A549 (cell line): Measurements from ENCODE around the gene HMCN1.

Source experiments
- BHLHE40 ChIP-seq: IDR thresholded peaks from 2 replicates; pipeline ENCODE4 v1.6.1; 2012; ENCODE audit warnings: low read depth, low read length, inconsistent platforms
- CEBPB ChIP-seq, 2 experiments: fragments of >200 bp in 1 of 2; sonication (Bioruptor Twin) in 1 of 2; formaldehyde crosslinking in 1 of 2; IDR thresholded peaks; 2 replicates each; pipeline ENCODE4 v1.6.1; 2012 to 2016
- CTCF ChIP-seq: fragments of >200 bp; sonication (Bioruptor Twin); formaldehyde crosslinking; IDR thresholded peaks from 3 replicates; pipeline ENCODE4 v1.5.1; 2016
- EP300 ChIP-seq, 2 experiments: fragments of >200 bp; sonication (Bioruptor Twin); formaldehyde crosslinking; IDR thresholded peaks; 2 replicates in 1 of 2; 3 replicates in 1 of 2; pipeline ENCODE4 v1.6.1; 2016 to 2017
- JUN ChIP-seq, 2 experiments: fragments of >200 bp; sonication (Bioruptor Twin); formaldehyde crosslinking; IDR thresholded peaks; 2 replicates in 1 of 2; 3 replicates in 1 of 2; pipeline ENCODE4 v1.6.1; 2016 to 2017
- JUNB ChIP-seq: fragments of >200 bp; sonication (Bioruptor Twin); formaldehyde crosslinking; IDR thresholded peaks from 2 replicates; pipeline ENCODE4 v1.6.1; 2016
- MYC ChIP-seq: IDR thresholded peaks from 2 replicates; pipeline ENCODE4 v1.6.1; 2012; ENCODE audit warnings: mild to moderate bottlenecking, inconsistent platforms, low read length, improper control_type of control experiment, borderline replicate concordance
- PHF8 ChIP-seq: fragments of 200-600 bp; sonication (generic); IDR thresholded peaks from 2 replicates; pipeline ENCODE4 v1.6.1; 2016; ENCODE audit warnings: low read depth, mild to moderate bottlenecking, antibody characterized with exemption, moderate library complexity, borderline replicate concordance
- POLR2A ChIP-seq: IDR thresholded peaks from 2 replicates; pipeline ENCODE4 v1.6.1; 2012; ENCODE audit warnings: mild to moderate bottlenecking, low read length
- RCOR1 ChIP-seq: fragments of 150-350 bp; IDR thresholded peaks from 2 replicates; pipeline ENCODE4 v1.6.1; 2014; ENCODE audit warnings: antibody characterized with exemption, low read length, low read depth
- REST ChIP-seq: fragments of 200-600 bp; sonication (generic); IDR thresholded peaks from 2 replicates; pipeline ENCODE4 v1.6.1; 2016; ENCODE audit warnings: antibody characterized with exemption, mild to moderate bottlenecking, moderate library complexity
- SMC3 ChIP-seq: fragments of >200 bp; sonication (Bioruptor Twin); formaldehyde crosslinking; IDR thresholded peaks from 3 replicates; pipeline ENCODE4 v1.6.1; 2018; ENCODE audit warnings: inconsistent platforms

GRCh38 chr1:186057086-186057485 is 322.9 kb downstream of the HMCN1 start:
- TF ChIP-seq POLR2A, result no peak
- no peak for TF ChIP-seq CTCF
- TF ChIP-seq JUNB, result no peak
- no peak for TF ChIP-seq RCOR1
- TF ChIP-seq CEBPB (IDR thresholded peaks at IDR 0.05), result no peak
- TF ChIP-seq EP300 (IDR thresholded peaks at IDR 0.05), result no peak
- no peak for TF ChIP-seq MYC
- TF ChIP-seq BHLHE40, result no peak
- TF ChIP-seq SMC3, result no peak
- no peak for TF ChIP-seq JUN (IDR thresholded peaks at IDR 0.05)
- TF ChIP-seq PHF8, result no peak
- TF ChIP-seq REST, result no peak
